ENCODE measurements around the gene MAGI2.
"Not testable (repeated sequence)": the region's sequence is repeated elsewhere in the genome, so short reads cannot be mapped to it uniquely, and the experiment has no call there.

The MAGI2 gene

GRCh38 chr7:78006063-78006755 lies 1447.3 kb downstream of the MAGI2 start:
- DNase-seq (ENCODE audit: low read depth, low spot score) = no peak

DNA sequence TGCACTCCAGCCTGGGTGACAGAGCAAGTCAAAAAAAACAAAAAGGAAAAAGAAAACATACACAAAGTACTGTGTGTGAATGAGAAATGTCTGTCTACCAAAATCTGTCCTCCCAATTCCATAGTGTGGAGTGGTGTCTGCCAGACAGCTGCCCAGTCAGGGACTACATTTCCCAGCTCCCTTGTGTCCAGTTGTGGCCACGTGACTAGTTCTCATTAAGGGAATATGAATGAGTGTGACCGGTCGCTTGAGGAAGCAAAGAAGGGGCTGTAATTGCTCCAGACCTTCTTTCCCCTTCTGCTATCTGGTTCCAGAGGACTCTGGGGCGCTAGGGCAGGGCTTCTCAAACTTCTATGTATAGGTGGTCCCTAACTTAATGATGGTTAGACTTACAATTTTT lies 1450.8 kb downstream of the MAGI2 start:
- DNase-seq (ENCODE audit: low read depth, low spot score) = no peak

GRCh38 chr7:78002021-78002420 lies 1451.4 kb downstream of the MAGI2 start:
- no peak for DNase-seq (ENCODE audit: low read depth, low spot score)

- DNase-seq (ENCODE audit: low read depth, low spot score) = not testable (repeated sequence)
These were observed 1454.3 kb downstream of the MAGI2 start for GRCh38 chr7:77999168-77999567.

DNA sequence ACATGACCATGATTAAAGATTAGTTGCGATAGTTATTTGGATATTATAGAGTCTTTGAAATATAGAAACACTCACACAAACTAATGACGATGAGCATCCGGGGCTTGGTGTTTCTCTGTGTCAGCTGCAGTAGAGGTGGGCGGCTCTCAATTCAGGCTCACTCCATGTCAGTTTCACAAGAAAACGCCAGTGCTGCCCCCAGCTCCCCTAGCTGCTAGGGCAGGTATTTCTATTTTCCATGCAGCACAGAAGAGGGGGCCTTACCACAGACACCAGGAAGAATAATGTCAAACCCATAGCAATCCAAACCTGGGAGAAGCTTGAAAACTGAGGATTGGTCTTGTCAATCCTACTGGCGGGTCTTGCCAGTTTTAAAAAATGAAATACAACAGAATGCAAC lies 1457.8 kb downstream of the MAGI2 start:
- DNase-seq (ENCODE audit: low read depth, low spot score) = no peak

- DNase-seq (ENCODE audit: low read depth, low spot score) = no peak
These were observed 1459.6 kb downstream of the MAGI2 start for GRCh38 chr7:77993838-77994237.

- no peak for DNase-seq (ENCODE audit: low read depth, low spot score)
These were observed 1461.8 kb downstream of the MAGI2 start for GRCh38 chr7:77991656-77992055.

- DNase-seq (ENCODE audit: low read depth, low spot score) = no peak
These were observed 1463.4 kb downstream of the MAGI2 start for GRCh38 chr7:77989981-77990566.

DNA sequence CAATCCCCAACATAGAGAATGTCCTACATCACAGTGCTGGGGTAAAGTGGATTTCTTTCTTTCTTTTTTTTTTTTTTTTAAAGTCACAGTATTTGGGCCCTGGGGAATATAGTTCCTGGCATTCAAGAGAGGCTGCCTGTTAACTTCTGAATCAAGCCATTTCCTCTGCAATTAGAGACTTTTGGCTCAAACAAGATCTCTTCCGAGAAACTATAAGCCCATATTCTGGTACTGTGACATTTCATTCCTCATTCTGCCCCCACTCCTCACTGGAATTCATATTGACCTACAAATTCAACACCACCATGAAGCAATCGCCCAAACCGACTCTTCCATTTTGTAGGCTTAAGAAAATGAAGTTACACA lies 1467.5 kb downstream of the MAGI2 start:
- DNase-seq (ENCODE audit: low read depth, low spot score) = no peak

DNA sequence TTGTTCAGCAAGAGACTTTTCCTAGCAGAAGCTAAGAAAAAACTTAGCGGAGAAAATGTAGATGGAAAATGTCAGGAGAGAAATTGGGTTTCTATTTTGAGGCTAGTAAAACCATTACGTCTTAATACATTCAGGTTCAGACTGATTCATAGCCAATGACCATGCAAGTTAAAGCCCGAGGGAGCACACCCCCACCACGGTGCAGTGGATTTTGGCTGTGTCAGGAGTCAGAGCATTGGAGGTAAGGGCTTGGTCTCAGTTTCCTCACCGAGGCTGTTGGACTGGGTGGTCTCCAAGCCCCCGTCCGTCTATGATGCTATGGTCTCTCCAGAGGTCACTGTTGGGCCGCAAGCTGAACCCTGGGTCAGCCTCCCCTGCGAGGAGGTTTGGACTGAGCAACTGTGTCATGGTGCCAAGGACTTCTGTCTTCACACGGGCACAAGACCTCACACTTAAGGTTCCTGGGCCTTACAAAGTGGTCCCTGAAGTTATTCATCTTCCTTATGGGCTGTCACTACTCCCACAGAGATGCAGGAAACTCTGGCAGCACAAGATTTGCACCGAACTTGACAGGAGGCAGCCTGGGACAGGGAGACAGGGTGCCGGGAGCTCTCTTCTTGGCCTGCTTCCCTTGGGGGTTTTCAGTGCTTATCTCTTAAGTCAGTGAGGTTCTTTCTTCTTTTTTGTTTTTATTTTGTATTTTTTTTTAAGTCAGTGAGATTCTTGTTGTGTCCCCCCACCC lies 1468.1 kb downstream of the MAGI2 start:
- no peak for DNase-seq (ENCODE audit: low read depth, low spot score)

GRCh38 chr7:77983973-77984372 lies 1469.5 kb downstream of the MAGI2 start:
- no peak for DNase-seq (ENCODE audit: low read depth, low spot score)

DNA sequence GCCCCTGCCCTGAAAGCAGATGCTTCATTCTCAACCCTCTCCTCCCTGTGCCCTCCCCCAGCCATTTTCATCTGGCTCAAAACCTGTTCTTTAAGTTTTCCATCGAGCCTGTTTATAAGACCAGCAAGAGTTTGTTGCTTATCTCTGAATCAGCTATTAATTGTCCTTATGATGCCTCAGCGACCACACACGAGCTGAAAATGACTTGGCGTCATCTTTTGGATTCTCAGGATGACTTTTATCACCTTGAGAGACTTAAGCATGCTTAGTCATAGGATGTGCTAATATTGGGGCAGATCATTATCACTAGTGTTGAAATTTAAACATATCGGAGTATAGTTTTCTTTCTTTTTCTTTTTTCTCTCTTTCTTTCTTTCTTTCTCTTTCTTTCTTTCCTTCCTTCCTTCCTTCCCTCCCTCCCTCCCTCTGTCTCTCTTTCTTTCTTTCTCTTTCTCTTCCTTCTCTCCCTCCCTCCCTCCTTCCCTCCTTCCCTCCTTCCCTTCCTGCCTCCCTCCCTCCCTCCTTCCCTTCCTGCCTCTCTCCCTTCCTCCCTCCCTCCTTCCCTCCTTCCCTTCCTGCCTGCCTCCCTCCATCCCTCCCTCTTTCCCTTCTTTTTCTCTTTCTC lies 1470.4 kb downstream of the MAGI2 start:
- DNase-seq (ENCODE audit: low read depth, low spot score) = no peak

DNA sequence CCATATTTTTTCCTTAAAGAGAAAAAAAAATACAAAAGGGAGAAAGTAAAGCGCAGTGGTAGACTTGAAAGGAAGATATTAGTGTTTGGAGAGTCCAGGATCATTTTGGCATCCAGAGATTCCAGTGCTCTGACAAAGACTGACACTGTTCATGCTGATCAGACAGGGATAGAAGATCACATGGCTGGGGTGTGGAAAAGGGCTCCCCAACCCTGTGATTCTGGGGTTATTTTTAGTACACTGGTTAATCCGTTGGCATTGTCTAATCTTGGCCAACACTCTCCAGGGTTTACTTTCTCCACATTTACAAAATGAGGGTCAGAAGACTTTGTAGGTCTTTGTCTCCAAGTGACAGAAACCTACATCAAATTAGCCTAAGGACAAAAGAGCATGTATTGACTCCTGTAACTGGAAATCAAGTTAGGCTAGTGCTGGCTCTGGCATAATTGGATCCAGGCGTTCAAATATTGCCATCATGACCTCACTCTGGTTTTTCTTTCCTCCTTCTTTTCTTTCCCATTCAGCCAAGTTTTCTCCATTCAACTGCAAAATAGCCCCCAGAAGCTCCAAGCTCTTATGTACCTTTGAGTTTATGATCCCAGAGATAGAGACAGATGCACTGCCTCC lies 1473.3 kb downstream of the MAGI2 start:
- no peak for DNase-seq (ENCODE audit: low read depth, low spot score)

GRCh38 chr7:77979219-77979618 lies 1474.2 kb downstream of the MAGI2 start:
- no peak for DNase-seq (ENCODE audit: low read depth, low spot score)

- no peak for DNase-seq (ENCODE audit: low read depth, low spot score)
These were observed 1477.6 kb downstream of the MAGI2 start for GRCh38 chr7:77975672-77976480.

GRCh38 chr7:77971726-77972125 lies 1481.7 kb downstream of the MAGI2 start:
- DNase-seq (ENCODE audit: low read depth, low spot score) = no peak

GRCh38 chr7:77967429-77967828 lies 1486.0 kb downstream of the MAGI2 start:
- no peak for DNase-seq (ENCODE audit: low read depth, low spot score)

Measured in activated CD4-positive, CD25-positive, alpha-beta regulatory T cell treated with anti-CD3 and anti-CD28 coated beads, Interleukin-2, amount 50 U/mL, for 16 hours (primary cell).